ENCODE results near the gene MAGI1.

Gene MAGI1

DNA sequence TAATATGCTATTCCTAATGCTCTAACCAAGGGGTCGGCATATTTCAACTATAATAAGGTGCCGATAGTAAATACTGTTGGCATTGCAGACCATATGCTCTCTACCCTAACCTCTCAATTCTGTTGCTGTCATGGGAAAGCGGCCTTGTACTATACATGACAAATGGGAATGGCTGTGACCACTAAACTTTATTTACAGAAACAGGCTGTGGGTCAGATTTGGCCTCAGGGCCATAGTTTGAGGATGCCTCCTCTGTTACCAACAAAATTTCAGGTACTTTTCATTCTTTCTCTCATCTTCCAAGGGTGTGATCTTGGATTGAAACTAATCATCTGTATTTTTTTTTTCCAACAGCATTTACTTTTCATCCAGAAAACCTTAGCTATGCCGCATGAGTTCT, 242.0 kb downstream of the MAGI1 start:
- no peak for ATAC-seq
- TF ChIP-seq ISL1 (CRISPR knock-in tag; IDR thresholded peaks at IDR 0.05) (no peak), ZFP3 (CRISPR knock-in tag; IDR thresholded peaks at IDR 0.05) (no peak), ESRRG (CRISPR knock-in tag; IDR thresholded peaks at IDR 0.05) (no peak), PPARA (CRISPR knock-in tag; IDR thresholded peaks at IDR 0.05; ENCODE audit: borderline replicate concordance) (no peak), CSDC2 (CRISPR knock-in tag; IDR thresholded peaks at IDR 0.05) (no peak), ZC3H10 (CRISPR knock-in tag; IDR thresholded peaks at IDR 0.05) (no peak)
- TF ChIP-seq, protein P1, sequence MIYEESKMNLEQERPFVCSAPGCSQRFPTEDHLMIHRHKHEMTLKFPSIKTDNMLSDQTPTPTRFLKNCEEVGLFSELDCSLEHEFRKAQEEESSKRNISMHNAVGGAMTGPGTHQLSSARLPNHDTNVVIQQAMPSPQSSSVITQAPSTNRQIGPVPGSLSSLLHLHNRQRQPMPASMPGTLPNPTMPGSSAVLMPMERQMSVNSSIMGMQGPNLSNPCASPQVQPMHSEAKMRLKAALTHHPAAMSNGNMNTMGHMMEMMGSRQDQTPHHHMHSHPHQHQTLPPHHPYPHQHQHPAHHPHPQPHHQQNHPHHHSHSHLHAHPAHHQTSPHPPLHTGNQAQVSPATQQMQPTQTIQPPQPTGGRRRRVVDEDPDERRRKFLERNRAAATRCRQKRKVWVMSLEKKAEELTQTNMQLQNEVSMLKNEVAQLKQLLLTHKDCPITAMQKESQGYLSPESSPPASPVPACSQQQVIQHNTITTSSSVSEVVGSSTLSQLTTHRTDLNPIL (CRISPR knock-in tag; IDR thresholded peaks at IDR 0.05; ENCODE audit: low read depth): no peak

DNA sequence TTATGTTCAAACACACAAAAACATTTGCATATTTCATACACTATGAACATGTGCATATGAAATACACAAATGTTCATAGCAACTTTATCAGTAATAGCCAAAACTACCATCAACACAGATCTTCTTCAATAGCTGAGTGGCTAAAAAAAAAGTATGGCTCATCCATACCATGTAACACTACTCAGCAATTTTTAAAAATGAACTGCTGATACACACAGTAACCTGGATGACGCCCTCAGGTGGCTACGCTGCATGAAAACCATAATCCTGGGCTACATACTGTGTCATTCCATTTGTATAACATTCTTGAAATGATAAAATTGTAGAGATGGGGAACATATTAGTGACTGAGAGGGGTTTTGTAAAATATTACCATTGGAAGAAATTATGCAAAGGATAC, 243.6 kb downstream of the MAGI1 start:
- TF ChIP-seq ARNTL (CRISPR knock-in tag; IDR thresholded peaks at IDR 0.05; ENCODE audit: borderline replicate concordance, low read depth): no peak
- no peak for TF ChIP-seq BACH2 (CRISPR knock-in tag; IDR thresholded peaks at IDR 0.05; ENCODE audit: borderline replicate concordance)
- no peak for TF ChIP-seq CSDC2 (CRISPR knock-in tag; IDR thresholded peaks at IDR 0.05)
- TF ChIP-seq ZFP3 (CRISPR knock-in tag; IDR thresholded peaks at IDR 0.05): no peak
- TF ChIP-seq, protein P1 (CRISPR knock-in tag; IDR thresholded peaks at IDR 0.05; ENCODE audit: low read depth): no peak
- TF ChIP-seq ZC3H10 (CRISPR knock-in tag; IDR thresholded peaks at IDR 0.05): no peak
- no peak for TF ChIP-seq OSR1 (CRISPR knock-in tag; IDR thresholded peaks at IDR 0.05)
- TF ChIP-seq, protein P2, sequence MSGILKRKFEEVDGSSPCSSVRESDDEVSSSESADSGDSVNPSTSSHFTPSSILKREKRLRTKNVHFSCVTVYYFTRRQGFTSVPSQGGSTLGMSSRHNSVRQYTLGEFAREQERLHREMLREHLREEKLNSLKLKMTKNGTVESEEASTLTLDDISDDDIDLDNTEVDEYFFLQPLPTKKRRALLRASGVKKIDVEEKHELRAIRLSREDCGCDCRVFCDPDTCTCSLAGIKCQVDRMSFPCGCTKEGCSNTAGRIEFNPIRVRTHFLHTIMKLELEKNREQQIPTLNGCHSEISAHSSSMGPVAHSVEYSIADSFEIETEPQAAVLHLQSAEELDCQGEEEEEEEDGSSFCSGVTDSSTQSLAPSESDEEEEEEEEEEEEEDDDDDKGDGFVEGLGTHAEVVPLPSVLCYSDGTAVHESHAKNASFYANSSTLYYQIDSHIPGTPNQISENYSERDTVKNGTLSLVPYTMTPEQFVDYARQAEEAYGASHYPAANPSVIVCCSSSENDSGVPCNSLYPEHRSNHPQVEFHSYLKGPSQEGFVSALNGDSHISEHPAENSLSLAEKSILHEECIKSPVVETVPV (CRISPR knock-in tag; IDR thresholded peaks at IDR 0.05): no peak
- TF ChIP-seq, protein P3, sequence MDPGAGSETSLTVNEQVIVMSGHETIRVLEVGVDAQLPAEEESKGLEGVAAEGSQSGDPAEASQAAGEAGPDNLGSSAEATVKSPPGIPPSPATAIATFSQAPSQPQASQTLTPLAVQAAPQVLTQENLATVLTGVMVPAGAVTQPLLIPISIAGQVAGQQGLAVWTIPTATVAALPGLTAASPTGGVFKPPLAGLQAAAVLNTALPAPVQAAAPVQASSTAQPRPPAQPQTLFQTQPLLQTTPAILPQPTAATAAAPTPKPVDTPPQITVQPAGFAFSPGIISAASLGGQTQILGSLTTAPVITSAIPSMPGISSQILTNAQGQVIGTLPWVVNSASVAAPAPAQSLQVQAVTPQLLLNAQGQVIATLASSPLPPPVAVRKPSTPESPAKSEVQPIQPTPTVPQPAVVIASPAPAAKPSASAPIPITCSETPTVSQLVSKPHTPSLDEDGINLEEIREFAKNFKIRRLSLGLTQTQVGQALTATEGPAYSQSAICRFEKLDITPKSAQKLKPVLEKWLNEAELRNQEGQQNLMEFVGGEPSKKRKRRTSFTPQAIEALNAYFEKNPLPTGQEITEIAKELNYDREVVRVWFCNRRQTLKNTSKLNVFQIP (CRISPR knock-in tag; IDR thresholded peaks at IDR 0.05; ENCODE audit: borderline replicate concordance, low read depth): no peak
- TF ChIP-seq ZNF565 (CRISPR knock-in tag; conservative IDR thresholded peaks at IDR 0.05; ENCODE audit: low read depth): no peak
- TF ChIP-seq TOX (CRISPR knock-in tag; IDR thresholded peaks at IDR 0.05; ENCODE audit: borderline replicate concordance): no peak
- TF ChIP-seq ZFP30 (CRISPR knock-in tag; IDR thresholded peaks at IDR 0.05): no peak
- no peak for TF ChIP-seq PPARA (CRISPR knock-in tag; IDR thresholded peaks at IDR 0.05; ENCODE audit: borderline replicate concordance)
- no peak for TF ChIP-seq SNAI2 (CRISPR knock-in tag; IDR thresholded peaks at IDR 0.05)
- no peak for ATAC-seq

DNA sequence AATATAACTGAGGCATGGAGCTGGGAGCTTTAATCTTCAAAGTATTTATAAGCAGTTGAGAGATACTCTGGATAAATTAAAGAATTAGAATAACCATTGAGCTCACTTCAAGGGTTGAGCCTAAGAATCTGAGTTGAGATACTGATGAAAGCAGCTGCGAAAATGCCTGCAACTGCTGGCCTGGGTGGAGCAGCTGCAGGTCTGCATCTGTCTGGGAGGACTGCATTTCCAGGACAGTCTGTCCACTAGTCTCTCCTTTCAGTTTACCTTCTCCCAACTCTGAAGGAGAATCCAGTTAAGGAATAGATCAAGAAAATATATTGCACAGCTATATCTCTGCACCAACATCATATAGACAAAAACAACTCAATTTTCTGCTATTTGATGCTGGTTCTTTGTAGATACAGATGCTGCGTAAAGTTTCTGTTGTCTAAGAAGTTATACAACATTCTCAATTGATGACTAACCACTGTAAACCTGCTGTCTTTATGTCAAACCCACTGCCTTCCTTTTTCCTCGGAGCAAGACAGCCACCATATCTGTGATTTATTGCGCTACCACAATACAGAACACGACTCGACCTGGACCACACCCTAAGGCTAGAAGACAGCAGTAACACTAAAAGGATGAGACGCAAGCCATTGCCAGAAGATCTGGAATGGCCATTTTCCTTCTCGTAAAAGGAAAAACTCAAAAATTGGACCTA, 245.1 kb downstream of the MAGI1 start:
- TF ChIP-seq ZNF565 (CRISPR knock-in tag; conservative IDR thresholded peaks at IDR 0.05; ENCODE audit: low read depth) (no peak), ZFP30 (CRISPR knock-in tag; IDR thresholded peaks at IDR 0.05) (no peak), ZNF8 (CRISPR knock-in tag; IDR thresholded peaks at IDR 0.05) (no peak), ZFP3 (CRISPR knock-in tag; IDR thresholded peaks at IDR 0.05) (no peak), TOX (CRISPR knock-in tag; IDR thresholded peaks at IDR 0.05; ENCODE audit: borderline replicate concordance) (no peak), TCF4 (CRISPR knock-in tag; IDR thresholded peaks at IDR 0.05; ENCODE audit: borderline replicate concordance) (no peak), CSDC2 (CRISPR knock-in tag; IDR thresholded peaks at IDR 0.05) (no peak), BACH2 (CRISPR knock-in tag; IDR thresholded peaks at IDR 0.05; ENCODE audit: borderline replicate concordance) (no peak), GLIS3 (CRISPR knock-in tag; IDR thresholded peaks at IDR 0.05) (no peak), PPARA (CRISPR knock-in tag; IDR thresholded peaks at IDR 0.05; ENCODE audit: borderline replicate concordance) (no peak), ARNTL (CRISPR knock-in tag; IDR thresholded peaks at IDR 0.05; ENCODE audit: borderline replicate concordance, low read depth) (no peak)
- TF ChIP-seq, protein P4, sequence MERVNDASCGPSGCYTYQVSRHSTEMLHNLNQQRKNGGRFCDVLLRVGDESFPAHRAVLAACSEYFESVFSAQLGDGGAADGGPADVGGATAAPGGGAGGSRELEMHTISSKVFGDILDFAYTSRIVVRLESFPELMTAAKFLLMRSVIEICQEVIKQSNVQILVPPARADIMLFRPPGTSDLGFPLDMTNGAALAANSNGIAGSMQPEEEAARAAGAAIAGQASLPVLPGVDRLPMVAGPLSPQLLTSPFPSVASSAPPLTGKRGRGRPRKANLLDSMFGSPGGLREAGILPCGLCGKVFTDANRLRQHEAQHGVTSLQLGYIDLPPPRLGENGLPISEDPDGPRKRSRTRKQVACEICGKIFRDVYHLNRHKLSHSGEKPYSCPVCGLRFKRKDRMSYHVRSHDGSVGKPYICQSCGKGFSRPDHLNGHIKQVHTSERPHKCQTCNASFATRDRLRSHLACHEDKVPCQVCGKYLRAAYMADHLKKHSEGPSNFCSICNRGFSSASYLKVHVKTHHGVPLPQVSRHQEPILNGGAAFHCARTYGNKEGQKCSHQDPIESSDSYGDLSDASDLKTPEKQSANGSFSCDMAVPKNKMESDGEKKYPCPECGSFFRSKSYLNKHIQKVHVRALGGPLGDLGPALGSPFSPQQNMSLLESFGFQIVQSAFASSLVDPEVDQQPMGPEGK (CRISPR knock-in tag; IDR thresholded peaks at IDR 0.05; ENCODE audit: borderline replicate concordance): no peak
- TF ChIP-seq, protein P5, sequence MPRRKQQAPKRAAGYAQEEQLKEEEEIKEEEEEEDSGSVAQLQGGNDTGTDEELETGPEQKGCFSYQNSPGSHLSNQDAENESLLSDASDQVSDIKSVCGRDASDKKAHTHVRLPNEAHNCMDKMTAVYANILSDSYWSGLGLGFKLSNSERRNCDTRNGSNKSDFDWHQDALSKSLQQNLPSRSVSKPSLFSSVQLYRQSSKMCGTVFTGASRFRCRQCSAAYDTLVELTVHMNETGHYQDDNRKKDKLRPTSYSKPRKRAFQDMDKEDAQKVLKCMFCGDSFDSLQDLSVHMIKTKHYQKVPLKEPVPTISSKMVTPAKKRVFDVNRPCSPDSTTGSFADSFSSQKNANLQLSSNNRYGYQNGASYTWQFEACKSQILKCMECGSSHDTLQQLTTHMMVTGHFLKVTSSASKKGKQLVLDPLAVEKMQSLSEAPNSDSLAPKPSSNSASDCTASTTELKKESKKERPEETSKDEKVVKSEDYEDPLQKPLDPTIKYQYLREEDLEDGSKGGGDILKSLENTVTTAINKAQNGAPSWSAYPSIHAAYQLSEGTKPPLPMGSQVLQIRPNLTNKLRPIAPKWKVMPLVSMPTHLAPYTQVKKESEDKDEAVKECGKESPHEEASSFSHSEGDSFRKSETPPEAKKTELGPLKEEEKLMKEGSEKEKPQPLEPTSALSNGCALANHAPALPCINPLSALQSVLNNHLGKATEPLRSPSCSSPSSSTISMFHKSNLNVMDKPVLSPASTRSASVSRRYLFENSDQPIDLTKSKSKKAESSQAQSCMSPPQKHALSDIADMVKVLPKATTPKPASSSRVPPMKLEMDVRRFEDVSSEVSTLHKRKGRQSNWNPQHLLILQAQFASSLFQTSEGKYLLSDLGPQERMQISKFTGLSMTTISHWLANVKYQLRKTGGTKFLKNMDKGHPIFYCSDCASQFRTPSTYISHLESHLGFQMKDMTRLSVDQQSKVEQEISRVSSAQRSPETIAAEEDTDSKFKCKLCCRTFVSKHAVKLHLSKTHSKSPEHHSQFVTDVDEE (CRISPR knock-in tag; IDR thresholded peaks at IDR 0.05): no peak
- TF ChIP-seq, protein P3 (CRISPR knock-in tag; IDR thresholded peaks at IDR 0.05; ENCODE audit: borderline replicate concordance, low read depth): no peak
- ATAC-seq: no peak
